Neuronal stem cell (in vitro differentiated cells): ENCODE results near the gene ARMH1.
A peak's percentile ranks its signal among the peaks of the same experiment; 100 is the strongest.

Source experiments
- DNase-seq: peaks from one replicate; pipeline ENCODE4 v3.0.0-alpha.2; 2013; ENCODE audit warnings: low spot score
- H2AFZ ChIP-seq: one replicate; pipeline ENCODE4 v1.6.1; 2013; ENCODE audit warnings: mild to moderate bottlenecking, low read length, inconsistent platforms
- H2AK5ac ChIP-seq: 2 replicates; pipeline ENCODE4 v1.6.1; 2013; ENCODE audit warnings: low read depth, mild to moderate bottlenecking, inconsistent platforms, low read length, moderate library complexity, mixed read lengths
- H2BK120ac ChIP-seq: 2 replicates; pipeline ENCODE4 v1.6.1; 2013; ENCODE audit warnings: low read depth, mild to moderate bottlenecking, inconsistent platforms, low read length, moderate library complexity, mixed read lengths
- H2BK12ac ChIP-seq: one replicate; pipeline ENCODE4 v1.6.1; 2013; ENCODE audit warnings: low read length, inconsistent platforms
- H2BK15ac ChIP-seq: 2 replicates; pipeline ENCODE4 v1.6.1; 2013; ENCODE audit warnings: mild to moderate bottlenecking, low read length, inconsistent platforms, mixed read lengths
- H2BK5ac ChIP-seq: one replicate; pipeline ENCODE4 v1.6.1; 2013; ENCODE audit warnings: inconsistent platforms, mild to moderate bottlenecking, low read length, moderate library complexity
- H3K14ac ChIP-seq: one replicate; pipeline ENCODE4 v1.6.1; 2013; ENCODE audit warnings: low read length, inconsistent platforms
- H3K18ac ChIP-seq: 2 replicates; pipeline ENCODE4 v1.6.1; 2013; ENCODE audit warnings: low read length, inconsistent platforms
- H3K23ac ChIP-seq: 2 replicates; pipeline ENCODE4 v1.6.1; 2013; ENCODE audit warnings: low read depth, mild to moderate bottlenecking, mixed read lengths, low read length, inconsistent platforms; ENCODE audit not compliant: poor library complexity
- H3K27ac ChIP-seq: replicated peaks from 3 replicates; pipeline ENCODE4 v1.5.1; 2013; ENCODE audit warnings: low read length, inconsistent platforms
- H3K27me3 ChIP-seq, 3 experiments: 2 replicates each; pipeline ENCODE4 v1.6.1; 2013; ENCODE audit warnings: low read length in 3 of 3, mild to moderate bottlenecking in 2 of 3, inconsistent platforms in 1 of 3, low read depth in 1 of 3, mixed read lengths in 1 of 3, moderate library complexity in 1 of 3; ENCODE audit not compliant: control insufficient read depth in 3 of 3, insufficient read depth in 3 of 3
- H3K36me3 ChIP-seq, 2 donors: replicated peaks in 1 of 2; 2 replicates each; pipeline ENCODE4 v1.6.1; 2013; ENCODE audit warnings: low read length in 2 of 2; ENCODE audit not compliant: control insufficient read depth in 2 of 2, insufficient read depth in 2 of 2
- H3K4ac ChIP-seq: 2 replicates; pipeline ENCODE4 v1.6.1; 2013; ENCODE audit warnings: inconsistent platforms, mild to moderate bottlenecking, low read length, moderate library complexity
- H3K4me1 ChIP-seq, 2 donors: 1 replicate in 1 of 2; 2 replicates in 1 of 2; pipeline ENCODE4 v1.6.1; 2013; ENCODE audit warnings: low read length in 2 of 2, low read depth in 1 of 2; ENCODE audit not compliant: control insufficient read depth in 2 of 2, insufficient read depth in 1 of 2
- H3K4me2 ChIP-seq: one replicate; pipeline ENCODE4 v1.6.1; 2013; ENCODE audit warnings: mild to moderate bottlenecking, low read length, inconsistent platforms; ENCODE audit not compliant: insufficient read depth, poor library complexity, severe bottlenecking
- H3K4me3 ChIP-seq, 2 donors: 2 replicates each; pipeline ENCODE4 v1.5.1; 2013; ENCODE audit warnings: low read length in 2 of 2, mild to moderate bottlenecking in 2 of 2, inconsistent platforms in 1 of 2, moderate library complexity in 1 of 2
- H3K79me1 ChIP-seq: one replicate; pipeline ENCODE4 v1.6.1; 2013; ENCODE audit warnings: low read depth, mild to moderate bottlenecking, inconsistent platforms, low read length, moderate library complexity
- H3K9ac ChIP-seq: one replicate; pipeline ENCODE4 v1.6.1; 2013; ENCODE audit warnings: mild to moderate bottlenecking, low read depth, low read length, inconsistent platforms; ENCODE audit not compliant: poor library complexity
- H3K9me3 ChIP-seq, 2 donors: replicated peaks in 1 of 2; 2 replicates each; pipeline versions ENCODE3 to v1.6.1; 2013; ENCODE audit warnings: low read length in 2 of 2, mild to moderate bottlenecking in 2 of 2, inconsistent platforms in 1 of 2, low read depth in 1 of 2, mixed read lengths in 1 of 2, moderate library complexity in 1 of 2; ENCODE audit not compliant: control insufficient read depth in 2 of 2, insufficient read depth in 1 of 2
- H4K8ac ChIP-seq: one replicate; pipeline ENCODE4 v1.6.1; 2013; ENCODE audit warnings: low read depth, mild to moderate bottlenecking, inconsistent platforms, low read length, moderate library complexity
- H4K91ac ChIP-seq: one replicate; pipeline ENCODE4 v1.6.1; 2013; ENCODE audit warnings: low read length, low read depth, mild to moderate bottlenecking, inconsistent platforms; ENCODE audit not compliant: poor library complexity
- WGBS, 2 donors: extraction: QIAGEN DNeasy Blood & Tissue Kit; methylation state at CpG; one replicate each; pipeline ENCODE4 v1.1.7; 2013; ENCODE audit warnings: missing lambda C conversion rate in 2 of 2, mixed read lengths in 1 of 2; ENCODE audit not compliant: insufficient read length in 2 of 2, insufficient replicate concordance in 1 of 2; ENCODE audit errors: extremely low coverage in 2 of 2; 5-methylcytosine and 5-hydroxymethylcytosine counted together

Gene ARMH1

GRCh38 chr1:44707112-44707881 lies 32.8 kb downstream of the ARMH1 start:
- H2AK5ac ChIP-seq = no peak overlapping the region

GRCh38 chr1:44707959-44708831 lies 33.7 kb downstream of the ARMH1 start:
- Histone ChIP-seq H2AK5ac (no peak overlapping the region), H2BK120ac (no peak overlapping the region), H2BK15ac (no peak overlapping the region), H3K14ac (no peak overlapping the region), H2BK12ac (no peak overlapping the region), H3K4me1 (no peaks in the 10 kb centered on the region), H3K23ac (no peak overlapping the region), H3K9me3 (peaks cover 4 to 11% of the 10 kb centered on the region in 2 donors), H3K4ac (no peak overlapping the region), H3K27ac (no peak overlapping the region), H3K4me2 (no peak overlapping the region), H3K79me1 (no peaks in the 10 kb centered on the region), H4K8ac (no peak overlapping the region), H4K91ac (no peak overlapping the region), H3K27me3 (no peaks in the 10 kb centered on the region), H3K36me3 (no peaks in the 10 kb centered on the region), H2BK5ac (no peak overlapping the region), H3K9ac (no peak overlapping the region), H3K4me3 (no peak overlapping the region), H2AFZ (no peak overlapping the region), H3K18ac (no peak overlapping the region)
- WGBS, 2 donors = no CpG with 5 or more reads among the region's 15 CpGs
- DNase-seq = no peak

More at GRCh38 chr1:44707112-44707881, 32.8 kb downstream of the ARMH1 start:
- Histone ChIP-seq H3K18ac (no peak overlapping the region), H3K4me1 (no peaks in the 10 kb centered on the region), H2BK12ac (no peak overlapping the region), H3K27me3 (no peaks in the 10 kb centered on the region), H3K4me3 (no peak overlapping the region), H3K14ac (no peak overlapping the region), H2BK15ac (no peak overlapping the region), H3K36me3 (no peaks in the 10 kb centered on the region), H2BK5ac (no peak overlapping the region), H2AFZ (no peak overlapping the region), H3K9ac (no peak overlapping the region), H4K8ac (no peak overlapping the region), H3K27ac (no peak overlapping the region), H2BK120ac (no peak overlapping the region), H4K91ac (no peak overlapping the region), H3K79me1 (no peaks in the 10 kb centered on the region), H3K4me2 (no peak overlapping the region), H3K9me3 (peaks cover 4 to 11% of the 10 kb centered on the region in 2 donors), H3K4ac (no peak overlapping the region), H3K23ac (no peak overlapping the region)
- DNase-seq = no peak
- WGBS, 2 donors = no CpG with 5 or more reads among the region's 6 CpGs

GRCh38 chr1:44713321-44713781 lies 38.8 kb downstream of the ARMH1 start:
- H2BK12ac ChIP-seq = no peak overlapping the region
- no peak overlapping the region for H2BK120ac ChIP-seq
- no peak overlapping the region for H4K8ac ChIP-seq
- no peak overlapping the region for H3K4me2 ChIP-seq
- H3K36me3 ChIP-seq = no peaks in the 10 kb centered on the region
- no peaks in the 10 kb centered on the region for H3K27me3 ChIP-seq
- H2BK5ac ChIP-seq = no peak overlapping the region
- no peak overlapping the region for H2AK5ac ChIP-seq
- H2BK15ac ChIP-seq = no peak overlapping the region
- peaks cover 3 to 8% of the 10 kb centered on the region in 2 donors for H3K9me3 ChIP-seq
- no peaks in the 10 kb centered on the region for H3K79me1 ChIP-seq
- H3K9ac ChIP-seq = no peak overlapping the region
- H4K91ac ChIP-seq = no peak overlapping the region
- no peak overlapping the region for H3K23ac ChIP-seq
- H3K4me3 ChIP-seq = no peak overlapping the region
- H3K4ac ChIP-seq = no peak overlapping the region
- no peak for DNase-seq
- H3K27ac ChIP-seq = no peak overlapping the region
- H2AFZ ChIP-seq = no peak overlapping the region
- WGBS, 2 donors = no CpG with 5 or more reads among the region's 6 CpGs
- H3K14ac ChIP-seq = no peak overlapping the region
- no peak overlapping the region for H3K18ac ChIP-seq
- H3K4me1 ChIP-seq = peaks cover 0 to 3% of the 10 kb centered on the region in 2 donors

GRCh38 chr1:44714532-44714931 lies 40.0 kb downstream of the ARMH1 start:
- no peak overlapping the region for H2AK5ac ChIP-seq
- H2BK5ac ChIP-seq = no peak overlapping the region
- no peak overlapping the region for H3K4ac ChIP-seq
- H3K18ac ChIP-seq = no peak overlapping the region
- no CpG with 5 or more reads among the region's 7 CpGs for WGBS, 2 donors
- peaks cover 0 to 3% of the 10 kb centered on the region in 2 donors for H3K4me1 ChIP-seq
- H3K9ac ChIP-seq = no peak overlapping the region
- no peak overlapping the region for H3K27ac ChIP-seq
- no peak overlapping the region for H2BK12ac ChIP-seq
- H3K23ac ChIP-seq = no peak overlapping the region
- H3K27me3 ChIP-seq = no peaks in the 10 kb centered on the region
- H3K4me3 ChIP-seq = no peak overlapping the region
- peak overlapping the region; percentile 72 for H2AFZ ChIP-seq
- no peak overlapping the region for H3K4me2 ChIP-seq
- H3K9me3 ChIP-seq = no peaks in the 10 kb centered on the region
- H3K14ac ChIP-seq = no peak overlapping the region
- no peak overlapping the region for H4K91ac ChIP-seq
- H4K8ac ChIP-seq = no peak overlapping the region
- DNase-seq = no peak
- H3K79me1 ChIP-seq = no peaks in the 10 kb centered on the region
- no peaks in the 10 kb centered on the region for H3K36me3 ChIP-seq
- no peak overlapping the region for H2BK120ac ChIP-seq
- no peak overlapping the region for H2BK15ac ChIP-seq
